HepG2 (cell line): ENCODE data around the gene ALPK3. TPM values are rescaled to one million over a fixed set of nuclear protein-coding genes. Genes with fewer than 3 reads are reported as not detected.

ENCODE experiments used
- ASH2L ChIP-seq: fragments of 300-600, 200-600 bp; sonication (generic); IDR thresholded peaks from 2 replicates; pipeline ENCODE4 v1.7.0; 2017; ENCODE audit warnings: low read depth, mild to moderate bottlenecking, moderate library complexity, mixed read lengths, low read length; ENCODE audit not compliant: insufficient read length
- CAMTA2 ChIP-seq: sonication (generic); formaldehyde crosslinking; IDR thresholded peaks from 2 replicates; pipeline ENCODE4 v1.4.0; 2020; ENCODE audit warnings: mild to moderate bottlenecking, missing genetic modification reagents, borderline replicate concordance
- DDIT3 ChIP-seq: sonication (generic); formaldehyde crosslinking; IDR thresholded peaks from 2 replicates; pipeline ENCODE4 v1.4.0; 2020; ENCODE audit warnings: mild to moderate bottlenecking, missing genetic modification reagents
- DMAP1 ChIP-seq: IDR thresholded peaks from 2 replicates; pipeline ENCODE4 v1.6.1; 2016
- FOXA1 ChIP-seq, 2 experiments: fragments of 450-650 bp in 1 of 2; sonication (generic) in 1 of 2; formaldehyde crosslinking in 1 of 2; IDR thresholded peaks; 2 replicates each; pipeline versions ENCODE4 v1.4.0 to v1.6.1; 2016 to 2020; ENCODE audit warnings: missing genetic modification reagents in 1 of 2
- FOXK1 ChIP-seq: sonication (generic); formaldehyde crosslinking; IDR thresholded peaks from 2 replicates; pipeline ENCODE4 v1.4.0; 2020; ENCODE audit warnings: low read depth, missing genetic modification reagents, borderline replicate concordance
- NFRKB ChIP-seq: fragments of 450-650 bp; IDR thresholded peaks from 2 replicates; pipeline ENCODE4 v1.6.1; 2017
- PAX8 ChIP-seq: sonication (generic); formaldehyde crosslinking; IDR thresholded peaks from 2 replicates; pipeline ENCODE4 v1.8.0; 2022; ENCODE audit warnings: mild to moderate bottlenecking, missing genetic modification reagents, borderline replicate concordance
- RXRA ChIP-seq: sonication (generic); formaldehyde crosslinking; IDR thresholded peaks from 2 replicates; pipeline ENCODE4 v1.5.1; 2020; ENCODE audit warnings: missing genetic modification reagents
- RXRB ChIP-seq: IDR thresholded peaks from 2 replicates; pipeline ENCODE4 v1.6.1; 2016; ENCODE audit warnings: borderline replicate concordance, missing genetic modification reagents, missing compliant biosample characterization
- SIN3B ChIP-seq: fragments of 150-350 bp; IDR thresholded peaks from 2 replicates; pipeline ENCODE4 v1.6.1; 2014; ENCODE audit warnings: low read length
- TFDP2 ChIP-seq: sonication (generic); formaldehyde crosslinking; IDR thresholded peaks from 2 replicates; pipeline ENCODE4 v1.4.0; 2020; ENCODE audit warnings: missing genetic modification reagents
- XBP1 ChIP-seq: sonication (generic); formaldehyde crosslinking; IDR thresholded peaks from 2 replicates; pipeline ENCODE4 v1.5.0; 2020; ENCODE audit warnings: missing genetic modification reagents
- ZNF30 ChIP-seq: sonication (generic); formaldehyde crosslinking; IDR thresholded peaks from 2 replicates; pipeline ENCODE4 v1.5.0; 2020; ENCODE audit warnings: mild to moderate bottlenecking, missing genetic modification reagents
- ZNF577 ChIP-seq: sonication (generic); formaldehyde crosslinking; IDR thresholded peaks from 2 replicates; pipeline ENCODE4 v1.4.0; 2020; ENCODE audit warnings: mild to moderate bottlenecking, low read depth, missing genetic modification reagents, borderline replicate concordance
- ZNF768 ChIP-seq: sonication (generic); formaldehyde crosslinking; IDR thresholded peaks from 2 replicates; pipeline ENCODE4 v1.4.0; 2020; ENCODE audit warnings: missing genetic modification reagents
- ZNF878 ChIP-seq: sonication (generic); formaldehyde crosslinking; IDR thresholded peaks from 2 replicates; pipeline ENCODE4 v1.8.1; 2023; ENCODE audit warnings: mild to moderate bottlenecking, missing genetic modification reagents, moderate library complexity
- ZNF883 ChIP-seq: sonication (generic); formaldehyde crosslinking; IDR thresholded peaks from 2 replicates; pipeline ENCODE4 v1.5.1; 2020; ENCODE audit warnings: mild to moderate bottlenecking, missing genetic modification reagents; ENCODE audit errors: not compliant biosample characterization
- ZSCAN31 ChIP-seq: sonication (generic); formaldehyde crosslinking; IDR thresholded peaks from 2 replicates; pipeline ENCODE4 v1.5.0; 2020; ENCODE audit warnings: low read depth, mild to moderate bottlenecking, missing genetic modification reagents
- polyA plus RNA-seq, 8 experiments: library from polyadenylated mRNA; depleted of rRNA in 3 of 8; stranded (reverse) in 7 of 8; unstranded in 1 of 8; fragments of >200 nt; fragmentation: Illumina TruSeq in 4 of 8; extraction: Trizol in 4 of 8; gene quantifications; 2 replicates each; pipeline versions ENCODE4 v1.2.1 to v1.2.3, GENCODE V29; 2011 to 2016; ENCODE audit warnings: low read depth in 4 of 8, missing spikeins in 1 of 8, mixed read lengths in 1 of 8; ENCODE audit not compliant: insufficient read depth in 1 of 8
- total RNA-seq, 5 experiments: library from RNA; depleted of rRNA; stranded (reverse); fragments of >200 nt; fragmentation: Illumina TruSeq; extraction: Trizol; gene quantifications; 2 replicates each; pipeline ENCODE4 v1.2.3, GENCODE V29; 2016; ENCODE audit warnings: low read depth in 1 of 5
- TF ChIP-seq, protein P1 (sequence below): sonication (generic); formaldehyde crosslinking; IDR thresholded peaks from 2 replicates; pipeline ENCODE4 v1.4.0; 2020; ENCODE audit warnings: missing genetic modification reagents, low read depth, mild to moderate bottlenecking, borderline replicate concordance
- TF ChIP-seq, protein P2 (sequence below): sonication (generic); formaldehyde crosslinking; IDR thresholded peaks from 2 replicates; pipeline ENCODE4 v1.4.0; 2020; ENCODE audit warnings: missing genetic modification reagents
- TF ChIP-seq, protein P3 (sequence below): sonication (generic); formaldehyde crosslinking; IDR thresholded peaks from 2 replicates; pipeline ENCODE4 v1.4.0; 2020; ENCODE audit warnings: low read depth, missing genetic modification reagents

The ALPK3 gene
- total and polyA plus RNA-seq, 2 of the 13 experiments (the other 11 are each of a cell fraction or from before 2014, with no cell fraction given): 0.04 to 0.42 TPM

DNA sequence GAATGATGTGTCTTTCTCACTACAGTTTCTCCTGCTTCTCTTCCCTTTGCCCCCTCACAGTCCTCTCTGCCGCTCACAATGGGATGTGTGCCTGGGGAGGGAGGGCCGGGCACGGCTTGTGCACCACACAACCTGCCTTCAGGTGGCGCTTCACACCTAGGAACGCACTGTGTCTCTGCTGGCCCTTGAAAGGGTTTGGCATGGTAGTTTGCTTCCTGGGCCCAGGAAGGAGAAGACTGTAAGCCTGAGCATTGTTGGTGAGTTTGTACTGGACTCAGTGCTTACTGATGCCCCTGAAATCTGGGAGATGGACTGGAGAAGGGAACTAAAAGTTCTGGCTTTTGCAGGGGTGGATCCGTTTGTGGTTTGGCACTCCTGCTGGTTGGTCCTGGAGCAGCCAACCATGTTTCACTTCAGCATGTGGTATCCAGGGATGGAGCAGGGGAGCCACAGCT lies 9.2 kb downstream of the ALPK3 start (continued):
- TF ChIP-seq, protein P1, sequence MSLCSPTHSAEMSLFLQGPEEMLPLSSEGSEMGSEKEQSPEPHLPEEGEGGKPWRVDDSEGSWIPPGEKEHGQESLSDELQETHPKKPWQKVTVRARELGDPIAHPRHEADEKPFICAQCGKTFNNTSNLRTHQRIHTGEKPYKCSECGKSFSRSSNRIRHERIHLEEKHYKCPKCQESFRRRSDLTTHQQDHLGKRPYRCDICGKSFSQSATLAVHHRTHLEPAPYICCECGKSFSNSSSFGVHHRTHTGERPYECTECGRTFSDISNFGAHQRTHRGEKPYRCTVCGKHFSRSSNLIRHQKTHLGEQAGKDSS: 0 out of 2 replicates have a peak, but pooled peaks have one; percentile 63
- TF ChIP-seq RXRB (CRISPR knock-in tag) (peak; percentile 34; the same call in 1 of the 2 replicates), CAMTA2 (no peak), FOXA1 (IDR thresholded peaks at IDR 0.05) (no peak), FOXA1 (CRISPR knock-in tag; IDR thresholded peaks at IDR 0.05) (0 out of 2 replicates have a peak, but pooled peaks have one; percentile 1), ZNF30 (CRISPR knock-in tag) (no peak), ZNF577 (no peak), XBP1 (CRISPR knock-in tag) (no peak), ZSCAN31 (CRISPR knock-in tag) (no peak), ZNF768 (CRISPR knock-in tag) (no peak), SIN3B (no peak), DMAP1 (CRISPR knock-in tag) (no peak), DDIT3 (CRISPR knock-in tag) (no peak), ZNF883 (CRISPR knock-in tag) (peak; percentile 52), ZNF878 (CRISPR knock-in tag) (no peak), PAX8 (CRISPR knock-in tag) (no peak), FOXK1 (CRISPR knock-in tag) (no peak), TFDP2 (CRISPR knock-in tag) (no peak), RXRA (CRISPR knock-in tag) (0 out of 2 replicates have a peak, but pooled peaks have one; percentile 38), NFRKB (no peak), ASH2L (no peak)
- TF ChIP-seq, protein P2, sequence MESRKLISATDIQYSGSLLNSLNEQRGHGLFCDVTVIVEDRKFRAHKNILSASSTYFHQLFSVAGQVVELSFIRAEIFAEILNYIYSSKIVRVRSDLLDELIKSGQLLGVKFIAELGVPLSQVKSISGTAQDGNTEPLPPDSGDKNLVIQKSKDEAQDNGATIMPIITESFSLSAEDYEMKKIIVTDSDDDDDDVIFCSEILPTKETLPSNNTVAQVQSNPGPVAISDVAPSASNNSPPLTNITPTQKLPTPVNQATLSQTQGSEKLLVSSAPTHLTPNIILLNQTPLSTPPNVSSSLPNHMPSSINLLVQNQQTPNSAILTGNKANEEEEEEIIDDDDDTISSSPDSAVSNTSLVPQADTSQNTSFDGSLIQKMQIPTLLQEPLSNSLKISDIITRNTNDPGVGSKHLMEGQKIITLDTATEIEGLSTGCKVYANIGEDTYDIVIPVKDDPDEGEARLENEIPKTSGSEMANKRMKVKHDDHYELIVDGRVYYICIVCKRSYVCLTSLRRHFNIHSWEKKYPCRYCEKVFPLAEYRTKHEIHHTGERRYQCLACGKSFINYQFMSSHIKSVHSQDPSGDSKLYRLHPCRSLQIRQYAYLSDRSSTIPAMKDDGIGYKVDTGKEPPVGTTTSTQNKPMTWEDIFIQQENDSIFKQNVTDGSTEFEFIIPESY (CRISPR knock-in tag): 0 out of 2 replicates have a peak, but pooled peaks have one; percentile 9
- TF ChIP-seq, protein P3, sequence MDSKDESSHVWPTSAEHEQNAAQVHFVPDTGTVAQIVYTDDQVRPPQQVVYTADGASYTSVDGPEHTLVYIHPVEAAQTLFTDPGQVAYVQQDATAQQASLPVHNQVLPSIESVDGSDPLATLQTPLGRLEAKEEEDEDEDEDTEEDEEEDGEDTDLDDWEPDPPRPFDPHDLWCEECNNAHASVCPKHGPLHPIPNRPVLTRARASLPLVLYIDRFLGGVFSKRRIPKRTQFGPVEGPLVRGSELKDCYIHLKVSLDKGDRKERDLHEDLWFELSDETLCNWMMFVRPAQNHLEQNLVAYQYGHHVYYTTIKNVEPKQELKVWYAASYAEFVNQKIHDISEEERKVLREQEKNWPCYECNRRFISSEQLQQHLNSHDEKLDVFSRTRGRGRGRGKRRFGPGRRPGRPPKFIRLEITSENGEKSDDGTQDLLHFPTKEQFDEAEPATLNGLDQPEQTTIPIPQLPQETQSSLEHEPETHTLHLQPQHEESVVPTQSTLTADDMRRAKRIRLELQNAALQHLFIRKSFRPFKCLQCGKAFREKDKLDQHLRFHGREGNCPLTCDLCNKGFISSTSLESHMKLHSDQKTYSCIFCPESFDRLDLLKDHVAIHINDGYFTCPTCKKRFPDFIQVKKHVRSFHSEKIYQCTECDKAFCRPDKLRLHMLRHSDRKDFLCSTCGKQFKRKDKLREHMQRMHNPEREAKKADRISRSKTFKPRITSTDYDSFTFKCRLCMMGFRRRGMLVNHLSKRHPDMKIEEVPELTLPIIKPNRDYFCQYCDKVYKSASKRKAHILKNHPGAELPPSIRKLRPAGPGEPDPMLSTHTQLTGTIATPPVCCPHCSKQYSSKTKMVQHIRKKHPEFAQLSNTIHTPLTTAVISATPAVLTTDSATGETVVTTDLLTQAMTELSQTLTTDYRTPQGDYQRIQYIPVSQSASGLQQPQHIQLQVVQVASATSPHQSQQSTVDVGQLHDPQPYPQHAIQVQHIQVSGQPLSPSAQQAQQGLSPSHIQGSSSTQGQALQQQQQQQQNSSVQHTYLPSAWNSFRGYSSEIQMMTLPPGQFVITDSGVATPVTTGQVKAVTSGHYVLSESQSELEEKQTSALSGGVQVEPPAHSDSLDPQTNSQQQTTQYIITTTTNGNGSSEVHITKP (CRISPR knock-in tag): no peak
